ENCODE results near the gene CSPG4.

DNA sequence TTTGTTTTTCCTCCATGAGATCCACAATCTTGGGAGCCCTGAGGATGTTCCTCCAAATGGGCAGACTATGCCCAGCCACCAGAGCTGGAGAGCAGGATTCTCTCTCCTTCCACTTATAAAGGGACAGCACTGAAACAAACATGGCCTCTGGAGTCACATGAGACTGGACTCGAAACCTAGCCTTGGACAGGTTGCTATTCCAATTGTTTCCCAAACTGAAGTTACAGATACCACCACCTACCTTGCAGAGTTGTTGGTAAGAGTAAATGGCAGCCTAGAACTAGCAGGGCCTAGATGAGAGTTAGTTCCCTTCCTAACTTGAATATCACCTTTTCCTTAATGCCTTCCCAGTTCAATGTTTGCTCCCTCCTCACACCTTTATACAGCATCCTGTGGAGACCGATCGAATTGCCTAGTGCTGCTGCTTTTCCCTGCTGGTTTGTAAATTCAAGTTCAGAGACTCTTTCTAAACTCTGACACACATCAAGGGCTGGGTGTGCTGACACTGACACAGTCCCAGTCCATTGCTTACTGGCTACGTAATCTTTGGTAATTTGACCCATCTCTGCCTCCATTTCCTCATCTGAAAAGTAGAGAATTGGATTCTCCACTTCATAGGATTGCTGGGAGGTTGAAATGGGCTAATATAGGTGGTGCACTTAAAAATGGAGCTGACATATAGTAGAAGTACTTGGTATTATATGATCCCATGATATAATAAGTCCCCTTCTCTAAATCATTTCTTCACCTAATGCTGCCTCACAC is 75.2 kb downstream of the CSPG4 start:
- TF ChIP-seq, protein P1, sequence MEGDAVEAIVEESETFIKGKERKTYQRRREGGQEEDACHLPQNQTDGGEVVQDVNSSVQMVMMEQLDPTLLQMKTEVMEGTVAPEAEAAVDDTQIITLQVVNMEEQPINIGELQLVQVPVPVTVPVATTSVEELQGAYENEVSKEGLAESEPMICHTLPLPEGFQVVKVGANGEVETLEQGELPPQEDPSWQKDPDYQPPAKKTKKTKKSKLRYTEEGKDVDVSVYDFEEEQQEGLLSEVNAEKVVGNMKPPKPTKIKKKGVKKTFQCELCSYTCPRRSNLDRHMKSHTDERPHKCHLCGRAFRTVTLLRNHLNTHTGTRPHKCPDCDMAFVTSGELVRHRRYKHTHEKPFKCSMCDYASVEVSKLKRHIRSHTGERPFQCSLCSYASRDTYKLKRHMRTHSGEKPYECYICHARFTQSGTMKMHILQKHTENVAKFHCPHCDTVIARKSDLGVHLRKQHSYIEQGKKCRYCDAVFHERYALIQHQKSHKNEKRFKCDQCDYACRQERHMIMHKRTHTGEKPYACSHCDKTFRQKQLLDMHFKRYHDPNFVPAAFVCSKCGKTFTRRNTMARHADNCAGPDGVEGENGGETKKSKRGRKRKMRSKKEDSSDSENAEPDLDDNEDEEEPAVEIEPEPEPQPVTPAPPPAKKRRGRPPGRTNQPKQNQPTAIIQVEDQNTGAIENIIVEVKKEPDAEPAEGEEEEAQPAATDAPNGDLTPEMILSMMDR (IDR thresholded peaks at IDR 0.05; ENCODE audit: borderline replicate concordance, extremely low read depth, low read length, poor library complexity, severe bottlenecking): no peak
- TF ChIP-seq EZH2 (IDR thresholded peaks at IDR 0.05; ENCODE audit: borderline replicate concordance, low read depth, low read length, severe bottlenecking): no peak

All from DND-41 (cell line).